ENCODE results near the gene NSD1. TPM values are rescaled to one million over a fixed set of nuclear protein-coding genes. Genes with fewer than 3 reads are reported as not detected.
A peak's percentile ranks its signal among the peaks of the same experiment; 100 is the strongest.

Gene NSD1
- total and polyA plus RNA-seq, 2 donors = 14.7 to 85.7 TPM

- H3K4me1 ChIP-seq (ENCODE audit: insufficient read depth) = no peaks in the 10 kb centered on the region
- DNase-seq (ENCODE audit: extremely low spot score) = no peak
- H3K27ac ChIP-seq (ENCODE audit: low read depth) = no peak overlapping the region
- H3K4me3 ChIP-seq (ENCODE audit: low read depth, low read length) = no peak overlapping the region
- 69% methylated on average over 24 of the region's 24 CpGs for WGBS
- H3K36me3 ChIP-seq (ENCODE audit: insufficient read depth) = no peaks in the 10 kb centered on the region
Observed at GRCh38 chr5:177105691-177106476, 27.7 kb upstream of the NSD1 start.

DNA sequence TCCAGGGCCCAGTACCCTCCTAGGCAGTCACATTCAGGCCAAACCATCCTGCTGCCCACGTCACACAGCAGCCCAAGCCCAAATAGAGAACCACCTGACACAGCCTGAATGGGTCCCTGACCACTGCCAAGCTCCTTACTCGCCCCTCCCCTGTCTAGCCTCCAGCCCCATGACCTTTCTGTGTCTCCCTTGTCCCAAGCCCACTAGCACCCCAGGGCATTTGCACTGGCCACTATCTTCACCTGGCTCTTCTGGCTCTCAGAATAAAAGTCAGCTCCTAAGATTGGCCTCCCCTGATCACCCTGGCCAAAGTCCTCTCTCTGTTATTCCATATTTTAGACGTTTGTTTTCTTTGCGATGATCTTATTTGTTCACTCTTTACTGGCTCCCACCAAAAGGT lies 26.4 kb upstream of the NSD1 start:
- no peak for DNase-seq (ENCODE audit: extremely low spot score)
- no peak overlapping the region for H3K4me3 ChIP-seq (ENCODE audit: low read depth, low read length)
- WGBS = 86% methylated on average over 4 of the region's 4 CpGs
- no peak overlapping the region for H3K27ac ChIP-seq (ENCODE audit: low read depth)
- no peaks in the 10 kb centered on the region for H3K36me3 ChIP-seq (ENCODE audit: insufficient read depth)
- H3K4me1 ChIP-seq (ENCODE audit: insufficient read depth) = no peaks in the 10 kb centered on the region

GRCh38 chr5:177109810-177110209 lies 23.8 kb upstream of the NSD1 start:
- Histone ChIP-seq H3K4me3 (ENCODE audit: low read depth, low read length) (no peak overlapping the region), H3K36me3 (ENCODE audit: insufficient read depth) (no peaks in the 10 kb centered on the region), H3K27ac (ENCODE audit: low read depth) (no peak overlapping the region), H3K4me1 (ENCODE audit: insufficient read depth) (no peaks in the 10 kb centered on the region)
- WGBS = 45% methylated on average over 9 of the region's 9 CpGs
- DNase-seq (ENCODE audit: extremely low spot score) = no peak

DNA sequence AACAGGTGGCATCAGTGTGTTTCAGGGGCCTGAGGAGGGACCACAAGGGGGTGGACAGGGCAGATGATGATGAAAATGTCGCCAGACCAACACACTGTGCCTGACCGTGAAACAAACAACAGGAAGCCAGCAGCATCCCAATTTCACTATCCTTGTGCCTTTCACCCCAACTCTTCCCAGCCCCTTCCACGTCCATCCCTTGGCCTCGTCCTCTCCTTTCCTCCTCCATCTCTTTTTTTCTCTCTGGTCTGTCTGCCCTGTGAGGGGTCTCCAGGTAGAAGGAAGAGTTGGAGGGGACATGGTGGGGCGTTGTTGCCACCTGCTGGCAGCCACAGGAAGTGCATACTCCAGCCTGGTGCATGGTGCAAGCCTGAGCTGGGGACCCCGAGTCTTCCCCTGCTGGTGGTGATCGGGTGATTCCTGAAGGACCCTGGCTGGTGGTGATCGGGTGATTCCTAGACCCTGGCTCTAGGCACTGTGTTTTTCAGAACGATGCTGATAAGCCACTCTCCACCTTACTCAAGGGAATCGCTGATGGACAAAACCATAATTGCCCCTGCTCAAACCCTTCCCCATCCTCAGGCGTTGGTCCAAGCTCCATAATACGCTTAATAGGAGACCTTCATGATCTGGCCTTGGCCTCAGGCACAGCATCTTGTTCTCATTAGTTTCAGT lies 21.7 kb upstream of the NSD1 start:
- WGBS = 26% methylated on average over 12 of the region's 12 CpGs

DNA sequence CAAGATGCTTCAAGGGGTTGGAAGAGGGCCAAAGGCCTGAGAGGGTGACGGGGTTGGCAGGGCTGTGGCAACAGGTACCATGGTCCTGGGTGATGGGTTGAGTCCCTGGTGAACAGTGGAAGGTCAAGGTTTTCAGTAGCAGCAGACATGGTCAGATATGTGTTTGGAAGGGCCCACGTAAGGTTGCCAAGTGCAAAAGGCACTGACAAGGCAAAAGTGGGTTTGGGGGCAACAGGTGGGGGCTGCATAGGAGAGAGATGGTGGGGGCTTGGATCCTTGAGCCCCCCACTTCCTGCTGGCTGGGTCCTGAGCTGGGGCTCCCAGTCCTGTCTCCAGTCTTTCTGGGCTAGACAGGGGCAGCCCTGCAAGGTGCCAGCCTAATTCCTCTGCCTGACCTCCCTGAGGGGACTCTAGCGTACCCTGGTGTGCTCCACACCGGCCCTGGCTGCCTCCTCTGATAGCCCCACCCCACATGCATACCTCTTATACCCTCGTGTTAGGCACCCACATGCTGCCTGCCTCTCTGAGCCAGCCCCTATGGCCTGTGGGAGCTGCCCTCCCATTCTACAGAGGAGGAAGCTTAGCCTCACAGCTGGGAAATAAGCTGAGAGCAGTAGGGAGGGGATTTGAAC lies 20.9 kb upstream of the NSD1 start:
- H3K36me3 ChIP-seq (ENCODE audit: insufficient read depth) = no peaks in the 10 kb centered on the region
- H3K4me1 ChIP-seq (ENCODE audit: insufficient read depth) = no peaks in the 10 kb centered on the region
- DNase-seq (ENCODE audit: extremely low spot score) = no peak
- WGBS = 77% methylated on average over 5 of the region's 5 CpGs
- H3K4me3 ChIP-seq (ENCODE audit: low read depth, low read length) = no peak overlapping the region
- H3K27ac ChIP-seq (ENCODE audit: low read depth) = no peak overlapping the region

More for the DNA sequence above, 21.7 kb upstream of the NSD1 start:
- Histone ChIP-seq H3K27ac (ENCODE audit: low read depth) (no peak overlapping the region), H3K36me3 (ENCODE audit: insufficient read depth) (no peaks in the 10 kb centered on the region), H3K4me1 (ENCODE audit: insufficient read depth) (no peaks in the 10 kb centered on the region), H3K4me3 (ENCODE audit: low read depth, low read length) (no peak overlapping the region)
- DNase-seq (ENCODE audit: extremely low spot score) = no peak

GRCh38 chr5:177113566-177114424 lies 19.8 kb upstream of the NSD1 start:
- H3K36me3 ChIP-seq (ENCODE audit: insufficient read depth) = no peaks in the 10 kb centered on the region
- no peak overlapping the region for H3K27ac ChIP-seq (ENCODE audit: low read depth)
- 17% methylated on average over 14 of the region's 14 CpGs for WGBS
- no peaks in the 10 kb centered on the region for H3K4me1 ChIP-seq (ENCODE audit: insufficient read depth)
- H3K4me3 ChIP-seq (ENCODE audit: low read depth, low read length) = no peak overlapping the region
- peak; percentile 45 for DNase-seq (ENCODE audit: extremely low spot score)

DNA sequence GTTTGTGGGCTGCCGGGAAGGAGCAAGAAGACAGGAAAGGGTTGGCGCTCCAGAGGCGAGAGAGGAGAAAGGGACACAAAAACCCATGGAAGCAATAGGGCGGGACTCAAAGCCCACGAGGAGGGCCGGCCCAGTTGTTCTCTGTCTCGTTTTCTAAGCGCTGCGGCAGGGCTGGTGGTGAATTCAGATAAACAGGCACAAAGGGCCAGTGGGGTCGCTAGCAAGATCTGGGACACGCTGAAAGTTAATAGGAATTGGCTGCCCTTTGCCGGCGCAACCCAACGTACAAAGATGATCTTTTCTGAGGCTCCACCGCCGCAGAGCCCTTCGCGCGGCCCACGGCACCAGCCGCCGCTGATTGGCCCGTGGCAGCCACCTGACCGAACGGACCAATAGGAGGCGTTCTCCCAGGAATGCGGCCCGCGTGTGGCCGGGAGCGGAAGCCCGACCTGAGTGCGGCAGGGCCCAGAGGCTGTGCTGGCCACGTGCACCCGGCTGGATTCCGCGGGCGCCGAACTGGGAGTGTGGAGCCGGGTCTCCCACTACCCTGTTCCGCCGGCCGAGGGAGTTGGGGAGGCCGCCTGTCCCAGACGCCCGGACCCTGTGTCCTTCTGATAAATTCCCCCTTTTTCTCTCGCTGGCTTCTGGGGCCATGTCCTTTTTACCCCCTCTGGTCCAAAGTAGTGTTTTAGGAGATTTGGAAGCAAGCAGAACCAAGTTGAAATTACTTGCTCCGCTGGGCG lies 16.8 kb upstream of the NSD1 start:
- H3K36me3 ChIP-seq (ENCODE audit: insufficient read depth) = no peaks in the 10 kb centered on the region
- 22% methylated on average over 49 of the region's 49 CpGs for WGBS
- no peak overlapping the region for H3K27ac ChIP-seq (ENCODE audit: low read depth)
- H3K4me1 ChIP-seq (ENCODE audit: insufficient read depth) = no peaks in the 10 kb centered on the region
- no peak overlapping the region for H3K4me3 ChIP-seq (ENCODE audit: low read depth, low read length)
- DNase-seq (ENCODE audit: extremely low spot score) = peak; percentile 64

GRCh38 chr5:177117441-177118045 lies 16.0 kb upstream of the NSD1 start:
- no peak overlapping the region for H3K4me3 ChIP-seq (ENCODE audit: low read depth, low read length)
- H3K27ac ChIP-seq (ENCODE audit: low read depth) = no peak overlapping the region
- no peaks in the 10 kb centered on the region for H3K36me3 ChIP-seq (ENCODE audit: insufficient read depth)
- H3K4me1 ChIP-seq (ENCODE audit: insufficient read depth) = no peaks in the 10 kb centered on the region
- WGBS = 97% methylated on average over 30 of the region's 30 CpGs
- no peak for DNase-seq (ENCODE audit: extremely low spot score)

DNA sequence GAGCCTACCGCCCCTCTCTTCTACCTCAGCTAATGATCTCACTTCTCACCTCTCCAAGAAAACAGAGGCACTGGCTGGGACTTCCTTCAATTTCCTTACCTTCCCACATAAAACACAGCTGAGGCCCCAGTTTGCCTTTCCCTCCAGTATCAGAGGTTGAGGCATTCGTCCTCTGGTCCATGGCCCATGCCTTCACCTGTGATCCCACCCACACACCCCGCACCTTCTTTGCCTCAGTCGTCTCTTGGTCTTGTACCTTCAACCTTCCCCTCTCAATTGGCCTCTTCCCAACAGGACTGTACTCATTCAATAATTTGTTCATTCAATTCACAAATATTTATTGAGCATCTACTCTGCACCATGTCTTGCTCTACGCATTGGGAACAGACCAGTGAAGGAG lies 11.0 kb upstream of the NSD1 start:
- Histone ChIP-seq H3K4me1 (ENCODE audit: insufficient read depth) (no peaks in the 10 kb centered on the region), H3K27ac (ENCODE audit: low read depth) (no peak overlapping the region), H3K36me3 (ENCODE audit: insufficient read depth) (no peaks in the 10 kb centered on the region), H3K4me3 (ENCODE audit: low read depth, low read length) (no peak overlapping the region)
- 95% methylated on average over 5 of the region's 5 CpGs for WGBS
- no peak for DNase-seq (ENCODE audit: extremely low spot score)

GRCh38 chr5:177123789-177124485 lies 9.6 kb upstream of the NSD1 start:
- DNase-seq (ENCODE audit: extremely low spot score) = no peak
- no peak overlapping the region for H3K27ac ChIP-seq (ENCODE audit: low read depth)
- no peaks in the 10 kb centered on the region for H3K36me3 ChIP-seq (ENCODE audit: insufficient read depth)
- no peaks in the 10 kb centered on the region for H3K4me1 ChIP-seq (ENCODE audit: insufficient read depth)
- WGBS = 90% methylated on average over 15 of the region's 15 CpGs
- H3K4me3 ChIP-seq (ENCODE audit: low read depth, low read length) = no peak overlapping the region

DNA sequence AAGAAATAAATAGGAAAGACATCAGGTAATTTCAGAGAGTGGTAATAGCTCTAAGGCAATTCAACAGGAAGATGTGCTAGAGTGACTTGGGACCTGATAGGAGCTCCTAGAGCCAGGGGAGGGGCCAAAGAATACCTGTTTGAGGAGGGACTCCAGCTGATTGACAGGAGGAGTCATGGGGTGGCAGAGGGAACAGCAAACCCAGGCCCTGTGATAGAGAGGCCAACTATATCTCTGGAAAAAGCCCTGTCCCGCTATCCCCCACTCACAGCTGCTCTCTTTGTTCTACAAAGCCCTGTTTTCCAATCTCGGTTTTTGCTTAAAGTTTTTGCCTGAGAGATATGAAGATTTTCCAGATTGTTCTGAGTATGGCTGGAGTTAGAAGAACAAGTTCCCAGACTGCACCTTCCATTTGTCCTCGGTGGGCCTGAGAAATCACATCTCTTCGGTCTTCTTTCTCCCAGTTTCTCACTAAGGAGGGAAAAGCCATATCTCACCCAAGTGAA lies 9.0 kb upstream of the NSD1 start:
- Histone ChIP-seq H3K4me1 (ENCODE audit: insufficient read depth) (no peaks in the 10 kb centered on the region), H3K27ac (ENCODE audit: low read depth) (no peak overlapping the region), H3K36me3 (ENCODE audit: insufficient read depth) (no peaks in the 10 kb centered on the region), H3K4me3 (ENCODE audit: low read depth, low read length) (no peak overlapping the region)
- no peak for DNase-seq (ENCODE audit: extremely low spot score)
- 82% methylated on average over 4 of the region's 4 CpGs for WGBS

- H3K4me1 ChIP-seq (ENCODE audit: insufficient read depth) = no peaks in the 10 kb centered on the region
- H3K4me3 ChIP-seq (ENCODE audit: low read depth, low read length) = no peak overlapping the region
- H3K27ac ChIP-seq (ENCODE audit: low read depth) = no peak overlapping the region
- 67% methylated on average over 1 of the region's 1 CpG for WGBS
- no peak for DNase-seq (ENCODE audit: extremely low spot score)
- no peaks in the 10 kb centered on the region for H3K36me3 ChIP-seq (ENCODE audit: insufficient read depth)
Observed at GRCh38 chr5:177126771-177127170, 6.8 kb upstream of the NSD1 start.

All from urinary bladder (tissue), 4 donors.